Lower leg skin (tissue), 3 donors: Measurements from ENCODE around the gene COBL.

Experiments used
- POLR2A ChIP-seq, 2 donors: fragments of 450-650 bp; IDR thresholded peaks; one replicate each; pipeline ENCODE4 v1.6.1; 2016 to 2017; ENCODE audit warnings: antibody characterized with exemption in 2 of 2, mild to moderate bottlenecking in 1 of 2, moderate library complexity in 1 of 2
- TF ChIP-seq, protein P1 (sequence below), 3 donors: fragments of 450-650 bp; IDR thresholded peaks; one replicate each; pipeline ENCODE4 v1.5.1; 2016; ENCODE audit warnings: antibody characterized with exemption in 3 of 3, mild to moderate bottlenecking in 3 of 3, moderate library complexity in 2 of 3

DNA sequence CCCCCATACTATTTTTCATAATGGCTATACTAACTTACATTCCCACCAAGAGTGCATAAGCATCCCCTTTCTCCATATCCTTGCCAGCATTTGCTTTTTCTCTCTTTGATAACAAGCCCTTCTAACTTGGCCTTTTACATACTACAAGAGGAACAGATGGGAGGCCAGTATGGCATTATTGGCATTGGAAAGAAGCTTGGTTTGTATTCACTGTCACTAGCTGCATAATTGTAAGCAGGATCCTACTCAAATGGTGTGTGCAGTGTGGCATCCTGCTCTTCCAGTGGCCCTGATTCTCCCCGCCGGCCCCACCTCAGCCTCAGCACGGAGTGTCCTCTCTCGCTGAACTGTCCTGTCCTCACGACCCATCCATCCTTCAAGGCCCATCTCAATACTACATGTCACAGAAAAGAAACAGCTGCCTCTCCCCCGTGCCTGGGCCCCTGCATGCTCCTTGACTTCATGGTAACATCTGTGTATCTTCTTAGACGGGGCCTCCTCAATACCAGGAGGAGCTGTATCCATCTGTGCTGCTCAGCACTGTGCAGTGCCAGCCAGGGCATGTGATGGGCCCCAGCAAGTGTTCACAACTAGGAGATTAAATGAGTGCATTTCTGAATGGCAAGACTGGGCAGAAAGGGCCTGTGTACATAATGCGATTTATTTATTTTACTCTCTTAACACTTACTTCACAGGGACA, 205.2 kb downstream of the COBL start:
- TF ChIP-seq, protein P1, sequence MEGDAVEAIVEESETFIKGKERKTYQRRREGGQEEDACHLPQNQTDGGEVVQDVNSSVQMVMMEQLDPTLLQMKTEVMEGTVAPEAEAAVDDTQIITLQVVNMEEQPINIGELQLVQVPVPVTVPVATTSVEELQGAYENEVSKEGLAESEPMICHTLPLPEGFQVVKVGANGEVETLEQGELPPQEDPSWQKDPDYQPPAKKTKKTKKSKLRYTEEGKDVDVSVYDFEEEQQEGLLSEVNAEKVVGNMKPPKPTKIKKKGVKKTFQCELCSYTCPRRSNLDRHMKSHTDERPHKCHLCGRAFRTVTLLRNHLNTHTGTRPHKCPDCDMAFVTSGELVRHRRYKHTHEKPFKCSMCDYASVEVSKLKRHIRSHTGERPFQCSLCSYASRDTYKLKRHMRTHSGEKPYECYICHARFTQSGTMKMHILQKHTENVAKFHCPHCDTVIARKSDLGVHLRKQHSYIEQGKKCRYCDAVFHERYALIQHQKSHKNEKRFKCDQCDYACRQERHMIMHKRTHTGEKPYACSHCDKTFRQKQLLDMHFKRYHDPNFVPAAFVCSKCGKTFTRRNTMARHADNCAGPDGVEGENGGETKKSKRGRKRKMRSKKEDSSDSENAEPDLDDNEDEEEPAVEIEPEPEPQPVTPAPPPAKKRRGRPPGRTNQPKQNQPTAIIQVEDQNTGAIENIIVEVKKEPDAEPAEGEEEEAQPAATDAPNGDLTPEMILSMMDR (IDR thresholded peaks at IDR 0.05), result no peak
- no peak for TF ChIP-seq POLR2A (IDR thresholded peaks at IDR 0.05)
